HG02759 (cell line): Measurements from ENCODE around the gene ERBIN.
"Not testable (repeated sequence)": the region's sequence is repeated elsewhere in the genome, so short reads cannot be mapped to it uniquely, and the experiment has no call there.

Experiments used
- ATAC-seq: cut with Tn5 transposase; IDR thresholded peaks from one replicate; pipeline ENCODE4 v1.9.1; 2021; ENCODE audit warnings: mild to moderate bottlenecking, moderate library complexity; ENCODE audit not compliant: unreplicated experiment

The ERBIN gene

DNA sequence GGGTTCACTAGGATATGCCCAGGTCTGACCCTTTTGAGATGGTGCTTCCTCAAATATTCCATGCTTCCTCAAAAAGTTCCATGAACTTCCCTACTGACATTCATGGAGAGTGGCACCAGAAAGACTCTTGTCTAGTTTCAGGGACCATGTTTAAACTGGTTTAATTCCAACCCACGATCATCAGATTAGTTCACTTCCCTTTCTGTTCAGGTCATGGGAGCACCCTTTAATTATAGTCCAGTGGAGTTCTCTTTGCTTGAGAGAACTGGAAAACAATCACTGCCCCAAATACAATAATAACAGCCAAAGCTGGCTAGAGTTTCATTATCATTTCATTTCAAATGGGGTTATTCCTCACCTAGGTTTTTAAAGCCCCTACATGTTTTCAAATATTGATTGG, 9.7 kb upstream of the ERBIN start:
- no peak for ATAC-seq

DNA sequence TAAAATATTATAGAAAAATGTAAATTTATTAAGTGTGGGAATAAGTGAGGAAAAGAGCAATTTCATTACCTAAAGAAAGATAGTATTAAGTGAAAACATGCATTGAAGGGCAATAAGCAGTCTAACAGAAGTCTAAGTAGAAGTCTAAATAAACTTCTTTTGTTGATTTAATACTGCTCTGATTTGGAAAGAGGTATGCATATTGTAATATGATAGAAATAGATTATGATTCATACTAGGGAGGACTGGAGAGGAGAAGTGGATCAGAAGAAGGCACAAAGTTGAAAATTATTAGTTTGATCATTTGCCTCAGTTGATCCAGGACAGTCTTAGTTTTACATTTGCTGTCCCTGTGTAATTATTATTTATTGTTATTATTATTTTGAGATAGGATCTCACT, 6.6 kb upstream of the ERBIN start:
- no peak for ATAC-seq

DNA sequence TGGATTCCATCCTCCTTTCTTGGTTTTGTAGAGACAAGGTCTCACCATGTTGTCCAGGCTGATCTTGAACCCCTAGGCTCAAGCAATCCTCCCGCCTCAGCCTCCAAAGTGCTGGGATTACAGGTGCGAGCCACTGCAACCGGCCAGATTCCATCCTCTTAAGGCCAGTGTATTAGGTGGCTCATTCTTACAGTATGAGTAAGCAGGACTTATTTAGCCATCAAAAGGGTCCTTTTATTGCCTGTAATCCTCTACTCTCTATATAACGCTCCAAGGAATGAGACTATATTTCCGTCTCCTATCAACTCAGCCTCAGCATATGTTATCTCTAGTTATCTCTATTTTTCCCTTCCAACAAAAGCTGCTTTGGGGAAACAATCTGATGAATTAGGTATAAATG, 3.0 kb upstream of the ERBIN start:
- ATAC-seq = no peak

DNA sequence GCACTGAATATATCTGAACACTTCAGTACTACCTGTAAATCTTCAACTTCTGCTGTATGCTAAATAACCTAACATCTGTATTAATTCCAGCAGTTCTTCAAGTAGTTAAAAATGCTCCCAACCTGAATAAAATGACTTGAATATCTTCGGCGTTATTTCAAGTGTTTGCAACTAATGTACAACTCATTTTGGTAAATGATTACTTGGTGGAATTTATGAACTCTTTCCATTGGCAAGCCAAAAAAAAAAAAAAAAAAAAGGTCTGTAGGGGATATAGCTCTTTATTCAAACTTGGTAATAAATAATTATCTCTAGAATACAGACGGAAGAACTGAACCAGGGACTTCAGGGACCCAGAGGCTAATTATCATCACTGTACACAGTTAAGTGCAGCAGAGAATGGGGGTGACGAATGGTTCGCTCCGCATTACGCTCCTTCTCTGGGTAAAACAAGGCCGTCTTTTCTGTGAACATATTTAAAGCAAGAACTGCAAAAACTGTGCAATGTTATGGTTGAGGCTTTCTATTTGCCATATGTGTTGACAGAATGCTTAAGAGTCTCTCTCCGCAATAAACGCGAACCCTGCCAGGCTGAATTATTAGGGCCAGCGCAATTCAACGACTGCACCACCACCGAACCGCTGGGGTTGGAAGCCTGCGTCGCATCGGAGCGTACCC, 1.9 kb upstream of the ERBIN start:
- ATAC-seq = peak; percentile 8

DNA sequence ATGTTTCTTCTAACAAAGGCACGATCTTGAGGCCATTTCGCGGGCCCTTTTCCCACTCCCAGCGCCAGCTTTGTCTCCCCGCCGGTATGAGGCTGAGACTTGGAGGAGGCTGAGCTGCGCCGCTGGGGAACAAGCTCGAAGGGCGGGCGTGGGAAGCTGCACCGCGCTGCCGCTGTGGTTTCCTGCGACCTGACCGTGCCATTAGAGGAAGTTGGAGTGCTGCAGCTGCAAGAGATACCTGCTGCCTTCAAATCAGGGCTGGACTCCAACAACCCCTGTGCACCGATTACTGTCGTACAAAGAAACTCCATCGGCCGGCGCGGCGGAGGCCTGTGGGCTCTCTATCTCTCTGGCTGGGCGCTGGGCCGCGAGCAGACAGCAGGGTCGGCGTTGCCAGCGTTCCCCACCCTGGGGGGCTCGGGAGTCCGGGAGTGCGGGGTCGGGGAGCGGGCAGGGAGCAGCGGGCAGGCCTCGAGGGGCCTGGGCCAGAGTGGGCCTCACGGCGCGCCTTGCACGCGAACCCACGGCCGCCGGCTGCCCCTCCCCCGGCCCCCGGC, 1.3 kb upstream of the ERBIN start:
- ATAC-seq = peak; percentile 62

DNA sequence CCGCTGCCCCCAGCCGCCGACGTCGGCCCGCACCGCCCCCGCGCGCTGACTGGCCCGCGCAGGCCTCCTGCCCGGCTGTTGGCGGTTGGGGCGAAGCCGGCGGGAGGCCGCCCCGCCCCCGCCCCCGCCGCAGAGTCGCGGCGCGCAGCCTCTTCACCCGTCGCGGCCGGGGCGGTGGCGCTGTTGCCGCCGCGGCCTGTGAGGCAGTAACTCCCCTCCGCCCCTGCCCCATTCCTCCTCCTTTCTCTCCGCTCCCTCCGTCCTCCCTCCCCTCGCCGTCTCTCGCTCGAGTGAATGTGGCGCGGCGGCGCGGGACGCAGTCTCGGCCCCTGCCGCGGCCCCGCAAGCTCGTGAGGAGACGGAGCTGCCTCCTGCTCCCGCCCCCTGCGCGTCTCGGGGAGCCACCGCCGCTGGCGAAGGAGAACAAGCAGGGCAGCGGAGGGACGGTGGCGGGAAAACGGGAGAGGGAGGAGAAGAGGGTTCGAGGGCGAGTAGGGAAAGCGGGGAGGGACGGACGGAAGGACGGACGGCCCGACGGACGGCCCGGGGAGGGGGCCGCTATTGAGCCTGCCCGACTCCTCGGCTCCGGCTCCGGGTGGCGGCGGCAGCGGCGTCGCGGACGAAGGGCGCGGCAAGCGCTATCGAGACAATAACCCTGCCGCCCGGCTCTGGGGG, 637 bp upstream of the ERBIN start:
- ATAC-seq = peak; percentile 74

DNA sequence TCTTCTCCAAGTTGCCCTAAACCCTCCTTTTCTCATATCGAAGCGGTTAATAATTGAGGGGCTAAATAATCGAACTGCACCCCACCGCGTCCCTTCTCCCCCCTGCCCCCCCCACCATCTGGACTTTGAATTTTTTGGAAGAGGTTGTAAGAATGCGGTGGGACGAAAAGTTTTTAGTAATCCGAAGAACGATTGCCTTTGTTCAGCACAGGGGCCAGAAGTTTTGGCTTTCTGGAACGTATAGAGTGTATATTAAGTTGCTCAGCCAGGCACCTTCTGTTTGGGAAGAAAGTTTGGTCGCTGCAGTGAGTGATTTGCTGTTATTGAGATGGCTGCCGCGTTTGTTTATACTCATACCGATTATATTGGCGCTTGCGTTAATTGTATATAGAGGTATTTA, 518 bp downstream of the ERBIN start:
- ATAC-seq = no peak

DNA sequence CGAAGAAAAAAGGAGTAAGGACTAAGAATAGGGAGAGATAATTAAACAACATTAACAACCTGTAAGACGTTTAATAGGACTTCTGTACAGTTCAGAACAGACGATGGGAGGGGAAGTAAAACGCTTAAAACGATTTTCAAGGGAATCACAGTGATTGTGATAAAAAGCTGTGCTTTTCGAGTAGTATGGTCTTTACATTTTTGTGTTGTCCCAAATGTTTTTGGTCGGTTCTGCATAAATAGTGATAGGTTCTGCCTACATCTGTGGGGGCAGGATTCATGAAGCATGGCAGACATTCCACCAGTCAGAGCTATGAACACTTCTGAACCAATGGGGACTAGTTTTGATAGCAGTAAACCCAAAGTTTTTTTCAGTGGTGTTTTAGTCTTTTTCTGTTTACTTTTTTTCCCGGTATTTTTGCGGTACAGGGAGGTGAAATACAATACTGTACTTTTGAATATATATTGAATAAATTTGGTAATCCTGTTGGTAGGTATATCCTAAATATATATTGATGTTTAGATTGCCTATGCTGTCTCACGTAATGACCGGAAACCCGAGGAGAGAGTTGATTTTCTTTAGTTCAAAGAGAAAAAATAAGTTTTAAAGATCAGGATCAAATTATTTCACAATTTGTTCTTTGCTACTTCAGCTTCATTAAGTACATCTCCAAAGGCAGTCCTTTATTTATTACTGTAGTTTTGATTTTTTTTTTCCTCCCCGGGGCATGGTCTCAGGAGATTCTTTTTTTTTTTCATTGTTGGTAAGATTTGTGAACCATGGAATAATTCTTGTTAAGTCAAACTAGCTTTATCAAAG, 1.3 kb downstream of the ERBIN start:
- ATAC-seq = no peak

DNA sequence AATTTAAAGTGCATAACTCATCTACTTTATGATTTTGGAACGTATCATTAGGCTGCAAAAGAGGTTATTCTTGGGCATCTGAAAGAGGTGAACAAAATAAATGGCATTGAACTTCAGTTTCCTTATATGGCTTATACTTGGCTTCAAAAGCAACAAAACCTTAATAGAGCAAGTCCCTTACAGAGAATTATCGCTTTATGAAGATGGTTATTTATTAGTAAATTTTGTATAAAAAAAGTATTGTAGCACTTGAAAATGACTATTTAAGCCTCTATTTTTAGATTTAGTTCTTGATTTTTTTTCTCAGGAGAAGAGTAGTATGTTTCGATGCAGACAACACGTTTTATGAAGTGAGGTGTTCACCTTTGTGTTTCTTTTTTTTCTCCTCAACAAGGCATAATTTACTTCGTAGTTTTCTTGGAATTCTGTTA, 2.0 kb downstream of the ERBIN start:
- ATAC-seq = no peak

DNA sequence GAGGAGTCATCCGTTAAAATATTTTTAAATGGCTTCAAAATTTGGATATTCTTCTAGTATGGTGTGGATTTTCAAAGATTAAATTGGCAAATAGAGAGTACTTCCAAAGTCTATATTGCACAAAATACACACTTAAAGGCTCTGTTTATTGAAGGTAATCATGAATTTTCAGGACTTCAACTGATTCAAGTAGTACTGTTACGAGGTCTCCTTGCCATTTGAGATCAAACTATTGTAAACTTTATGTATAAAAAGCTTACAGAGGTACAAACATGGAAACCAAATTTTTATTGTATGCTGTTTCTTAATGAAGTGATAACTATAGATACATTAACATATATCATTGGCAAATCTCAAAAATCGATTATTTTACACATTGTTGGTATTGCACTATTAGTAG, 2.5 kb downstream of the ERBIN start:
- ATAC-seq = no peak

DNA sequence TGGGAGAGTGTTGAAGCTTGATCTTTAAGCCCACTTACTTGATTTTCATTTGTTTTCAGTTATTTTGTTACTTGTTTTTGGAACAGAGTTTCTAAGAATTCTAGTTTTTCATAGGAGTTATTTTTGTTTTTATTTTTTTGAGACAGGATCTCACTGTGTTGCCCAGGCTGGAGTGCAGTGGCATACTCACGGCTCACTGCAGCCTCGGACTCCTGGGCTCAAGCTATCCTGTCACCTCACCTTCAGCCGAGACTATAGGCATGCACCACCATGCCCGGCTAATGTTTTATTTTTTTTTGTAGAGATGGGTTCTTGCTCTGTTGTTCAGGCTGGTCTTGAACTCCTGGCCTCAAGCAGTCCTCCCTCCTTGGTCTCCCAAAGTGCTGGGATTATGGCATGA, 6.3 kb downstream of the ERBIN start:
- no peak for ATAC-seq

DNA sequence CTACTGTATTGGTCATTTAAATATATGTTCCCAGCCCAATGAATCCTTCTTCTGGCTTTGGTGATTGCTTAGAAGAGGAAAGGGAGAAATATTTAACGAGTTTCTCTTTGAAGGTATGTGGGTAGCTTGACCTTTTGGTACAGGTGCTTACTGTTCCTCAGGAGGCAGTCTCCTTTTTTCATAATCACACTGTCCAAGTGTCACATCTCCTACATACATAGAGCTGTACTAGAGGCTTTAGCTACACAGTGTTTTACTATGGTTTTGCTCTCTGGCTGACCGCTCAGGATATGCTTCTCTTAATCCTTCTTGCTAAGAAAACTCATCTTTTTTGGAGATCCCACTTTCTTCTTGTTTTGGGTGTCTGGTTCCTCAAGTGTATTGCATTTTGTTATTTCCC, 6.9 kb downstream of the ERBIN start:
- no peak for ATAC-seq

DNA sequence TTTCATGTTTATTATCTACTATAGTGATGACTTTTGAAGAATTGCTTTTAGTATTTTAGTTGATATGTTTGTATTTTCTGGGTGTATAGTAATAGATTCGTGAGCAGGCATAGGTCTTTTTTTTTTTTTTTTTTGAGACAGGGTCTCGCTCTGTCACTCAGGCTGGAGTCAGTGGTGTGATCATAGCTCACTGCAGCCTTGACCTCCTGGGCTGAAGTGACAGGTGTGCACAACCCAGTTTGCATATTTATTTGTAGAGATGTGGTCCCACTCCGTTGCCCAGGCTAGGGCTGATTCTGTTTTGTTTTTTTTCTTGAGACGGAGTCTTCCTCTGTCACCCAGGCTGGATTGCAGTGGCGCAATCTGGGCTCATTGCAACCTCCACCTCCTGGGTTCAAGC, 11.9 kb downstream of the ERBIN start:
- ATAC-seq = peak; percentile 97

DNA sequence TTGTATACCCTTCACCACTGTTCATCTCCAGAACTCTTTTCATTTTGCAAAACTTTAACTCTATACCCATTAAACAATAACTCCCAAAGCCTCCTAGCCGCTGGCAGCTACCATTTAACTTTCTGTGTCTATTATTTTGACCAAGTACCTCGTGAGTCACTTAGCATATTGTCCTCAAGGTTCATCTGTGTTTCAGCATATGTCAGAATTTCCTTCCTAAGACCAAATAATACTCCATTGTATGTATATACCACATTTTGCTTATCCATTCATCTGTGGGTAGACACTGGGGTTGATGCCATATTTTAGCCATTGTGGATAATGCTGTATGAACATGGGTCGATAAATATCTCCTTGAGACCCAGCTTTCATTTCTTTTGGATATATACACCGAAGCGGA, 17.4 kb downstream of the ERBIN start:
- ATAC-seq = no peak

DNA sequence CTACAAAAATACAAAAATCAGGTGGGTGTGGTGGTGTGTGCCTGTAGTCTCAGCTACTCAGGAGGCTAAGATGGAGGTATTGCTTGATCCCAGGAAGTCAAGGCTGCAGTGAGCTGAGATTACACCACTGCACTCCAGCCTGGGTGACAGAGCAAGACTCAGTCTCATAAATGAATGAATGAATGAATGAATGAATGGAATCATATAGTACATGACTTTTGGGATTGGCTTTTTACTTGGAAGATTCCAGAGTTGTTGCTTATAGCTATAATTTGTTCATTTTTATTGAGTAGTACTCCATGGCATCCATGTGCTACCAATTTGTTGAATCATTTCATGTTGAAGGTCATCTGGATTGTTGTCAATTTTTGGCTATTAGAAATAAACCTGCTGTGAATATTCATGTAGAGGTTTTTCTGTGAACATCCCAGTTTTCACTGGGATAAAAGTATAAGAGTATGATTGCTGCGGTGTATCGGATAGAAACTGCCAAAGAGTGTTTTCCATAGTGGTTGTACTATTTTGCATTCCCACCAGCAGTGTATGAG, 19.9 kb downstream of the ERBIN start:
- no peak for ATAC-seq

DNA sequence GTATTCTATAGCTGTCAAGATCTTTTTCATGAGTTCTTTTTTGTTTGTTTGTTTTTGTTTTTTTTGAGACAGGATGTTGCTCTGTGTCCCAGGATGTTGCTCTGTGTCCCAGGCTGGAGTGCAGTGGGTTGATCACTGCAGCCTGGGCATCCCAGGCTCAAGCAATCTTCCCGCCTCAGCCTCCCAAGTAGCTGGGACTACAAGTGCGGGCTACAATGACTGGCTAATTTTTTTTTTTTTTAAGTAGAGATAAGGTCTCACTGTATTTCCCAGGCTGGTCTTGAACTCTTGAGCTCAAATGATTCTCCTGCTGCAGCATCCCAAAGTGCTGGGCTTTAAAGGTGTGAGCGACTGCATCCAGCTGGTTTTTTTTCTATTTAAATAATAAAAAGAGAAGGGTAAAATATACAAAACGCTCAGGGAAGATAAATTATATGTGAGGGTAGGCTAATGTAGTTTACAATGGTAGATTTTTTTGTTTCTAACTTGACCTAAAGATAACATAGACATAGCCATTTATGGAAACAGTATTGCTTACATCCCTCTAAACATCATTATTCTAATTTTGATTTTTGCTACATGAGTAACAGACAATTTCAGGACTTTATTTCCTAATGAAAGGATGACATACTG, 21.9 kb downstream of the ERBIN start:
- no peak for ATAC-seq

DNA sequence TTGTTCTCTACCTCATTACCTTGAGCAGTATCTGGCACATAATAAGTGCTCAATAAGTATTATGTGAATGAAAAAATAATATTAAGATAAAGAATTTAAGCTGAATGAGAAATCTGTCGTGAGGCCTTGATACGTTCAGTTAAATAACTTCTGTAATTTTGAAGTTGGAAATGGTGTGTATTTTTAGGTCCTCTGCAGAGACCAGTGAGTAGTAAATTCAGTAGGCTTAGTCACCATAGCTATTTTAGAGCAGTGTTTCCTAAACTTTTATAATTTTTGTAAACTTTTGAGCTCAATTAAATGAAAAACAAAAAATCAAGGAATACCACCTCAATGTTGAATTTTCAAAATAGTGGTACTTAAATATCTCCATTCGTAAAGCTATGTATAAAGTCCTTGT, 25.0 kb downstream of the ERBIN start:
- no peak for ATAC-seq

DNA sequence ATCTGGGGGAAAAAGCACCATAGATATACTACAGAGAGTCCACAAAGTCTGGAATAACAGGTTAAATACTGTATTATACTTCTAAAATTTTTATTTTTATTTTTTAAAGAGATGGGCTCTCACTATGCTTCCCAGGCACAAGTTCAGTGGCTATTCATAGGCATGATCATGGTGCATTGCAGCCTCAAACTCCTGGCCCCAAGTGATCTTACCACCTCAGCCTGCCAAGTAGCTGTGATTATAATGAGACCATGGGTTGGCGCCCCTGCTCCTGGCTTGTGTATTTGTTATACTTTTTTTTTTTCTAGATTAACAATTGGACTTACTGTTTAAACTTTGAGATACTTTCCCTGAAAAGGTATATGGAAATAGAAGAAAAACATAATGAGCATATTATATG, 25.9 kb downstream of the ERBIN start:
- ATAC-seq = no peak

DNA sequence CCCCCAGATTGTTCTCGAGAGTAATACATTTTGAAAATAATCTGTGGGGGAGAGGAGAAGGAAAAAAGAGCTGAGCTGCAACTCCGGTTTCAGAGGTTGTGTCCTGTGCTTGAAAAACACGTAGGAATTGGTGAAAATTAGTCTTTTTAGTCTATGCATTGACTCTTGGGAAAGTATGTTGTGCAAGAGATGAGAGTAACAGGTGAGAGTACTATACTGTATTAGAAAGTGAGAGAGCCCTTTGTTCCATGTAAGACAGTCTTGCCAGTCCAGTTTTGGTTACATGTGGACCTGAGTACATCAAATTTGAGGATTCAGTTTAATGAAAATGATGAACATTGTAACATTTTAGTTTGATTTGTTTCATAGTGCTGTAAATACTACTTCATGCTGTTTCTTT, 27.8 kb downstream of the ERBIN start:
- no peak for ATAC-seq

DNA sequence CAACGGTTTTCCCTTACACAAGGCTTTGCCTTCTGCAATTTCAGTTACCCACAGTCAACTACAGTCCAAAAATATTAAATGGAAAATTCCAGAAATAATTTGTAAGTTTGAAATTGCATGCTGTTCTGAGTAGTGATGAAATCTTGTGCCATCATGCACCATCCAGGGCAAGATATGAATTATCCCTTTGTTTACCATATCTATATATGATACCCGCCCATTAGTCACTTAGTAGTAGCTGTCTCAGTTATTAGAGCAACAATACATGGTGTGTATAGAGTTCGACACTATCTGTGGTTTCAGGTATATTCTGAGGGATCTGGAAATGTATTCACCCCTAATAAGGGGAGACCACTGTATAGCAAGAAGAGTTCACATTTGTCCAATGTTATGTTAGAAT, 29.4 kb downstream of the ERBIN start:
- no peak for ATAC-seq

DNA sequence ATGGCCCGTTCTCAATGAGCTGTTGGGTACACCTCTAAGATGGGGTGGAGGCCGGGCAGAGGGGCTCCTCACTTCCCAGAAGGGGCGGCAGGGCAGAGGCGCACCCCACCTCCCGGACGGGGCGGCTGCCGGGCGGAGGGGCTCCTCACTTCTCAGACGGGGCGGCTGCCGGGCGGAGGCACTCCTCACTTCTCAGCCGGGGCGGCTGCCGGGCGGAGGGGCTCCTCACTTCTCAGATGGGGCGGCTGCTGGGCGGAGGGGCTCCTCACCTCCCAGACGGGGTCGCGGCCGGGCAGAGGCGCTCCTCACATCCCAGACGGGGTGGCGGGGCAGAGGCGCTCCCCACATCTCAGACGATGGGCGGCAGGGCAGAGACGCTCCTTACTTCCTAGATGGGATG, 31.3 kb downstream of the ERBIN start:
- ATAC-seq = not testable (repeated sequence)
